Astrocyte (in vitro differentiated cells and primary cell): ENCODE results near the gene TSPAN15.
"Not testable (repeated sequence)": the region's sequence is repeated elsewhere in the genome, so short reads cannot be mapped to it uniquely, and the experiment has no call there.

Source experiments
- EZH2 ChIP-seq: IDR thresholded peaks from 2 replicates; pipeline ENCODE4 v1.6.1; 2012; ENCODE audit warnings: mild to moderate bottlenecking, low read length, inconsistent platforms; ENCODE audit not compliant: insufficient read depth
- TF ChIP-seq, protein P1 (sequence below): IDR thresholded peaks from 2 replicates; pipeline ENCODE4 v1.5.1; 2011; ENCODE audit warnings: low read depth, mild to moderate bottlenecking, inconsistent platforms, low read length, moderate library complexity; ENCODE audit not compliant: insufficient read depth

DNA sequence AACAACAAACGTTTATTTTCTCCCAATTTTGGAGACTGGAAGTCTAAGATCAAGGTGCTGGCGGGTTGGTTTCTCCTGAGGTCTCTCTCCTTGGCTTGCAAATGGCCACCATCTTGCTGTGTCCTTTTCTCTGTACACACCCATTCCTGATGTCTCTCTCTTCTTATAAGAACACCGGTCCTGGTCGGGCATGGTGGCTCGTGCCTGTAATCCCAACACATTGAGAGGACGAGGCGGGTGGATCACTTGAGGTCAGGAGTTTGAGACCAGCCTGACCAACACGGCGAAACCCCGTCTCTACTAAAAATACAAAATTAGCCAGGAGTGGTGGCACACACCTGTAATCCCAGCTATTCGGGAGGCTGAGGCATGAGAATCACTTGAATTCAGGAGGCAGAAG, 85.3 kb downstream of the TSPAN15 start:
- not testable (repeated sequence) for TF ChIP-seq EZH2
- TF ChIP-seq, protein P1, sequence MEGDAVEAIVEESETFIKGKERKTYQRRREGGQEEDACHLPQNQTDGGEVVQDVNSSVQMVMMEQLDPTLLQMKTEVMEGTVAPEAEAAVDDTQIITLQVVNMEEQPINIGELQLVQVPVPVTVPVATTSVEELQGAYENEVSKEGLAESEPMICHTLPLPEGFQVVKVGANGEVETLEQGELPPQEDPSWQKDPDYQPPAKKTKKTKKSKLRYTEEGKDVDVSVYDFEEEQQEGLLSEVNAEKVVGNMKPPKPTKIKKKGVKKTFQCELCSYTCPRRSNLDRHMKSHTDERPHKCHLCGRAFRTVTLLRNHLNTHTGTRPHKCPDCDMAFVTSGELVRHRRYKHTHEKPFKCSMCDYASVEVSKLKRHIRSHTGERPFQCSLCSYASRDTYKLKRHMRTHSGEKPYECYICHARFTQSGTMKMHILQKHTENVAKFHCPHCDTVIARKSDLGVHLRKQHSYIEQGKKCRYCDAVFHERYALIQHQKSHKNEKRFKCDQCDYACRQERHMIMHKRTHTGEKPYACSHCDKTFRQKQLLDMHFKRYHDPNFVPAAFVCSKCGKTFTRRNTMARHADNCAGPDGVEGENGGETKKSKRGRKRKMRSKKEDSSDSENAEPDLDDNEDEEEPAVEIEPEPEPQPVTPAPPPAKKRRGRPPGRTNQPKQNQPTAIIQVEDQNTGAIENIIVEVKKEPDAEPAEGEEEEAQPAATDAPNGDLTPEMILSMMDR, result not testable (repeated sequence)
